Measurements from ENCODE around the gene TREML2. TPM values are rescaled to one million over a fixed set of nuclear protein-coding genes. Genes with fewer than 3 reads are reported as not detected.

Gene TREML2
- total and polyA plus RNA-seq, 9 of the 15 experiments (the other 6 are each of a cell fraction or from before 2014, with no cell fraction given) = 0.20 to 2.9 (median 1.4) TPM

DNA sequence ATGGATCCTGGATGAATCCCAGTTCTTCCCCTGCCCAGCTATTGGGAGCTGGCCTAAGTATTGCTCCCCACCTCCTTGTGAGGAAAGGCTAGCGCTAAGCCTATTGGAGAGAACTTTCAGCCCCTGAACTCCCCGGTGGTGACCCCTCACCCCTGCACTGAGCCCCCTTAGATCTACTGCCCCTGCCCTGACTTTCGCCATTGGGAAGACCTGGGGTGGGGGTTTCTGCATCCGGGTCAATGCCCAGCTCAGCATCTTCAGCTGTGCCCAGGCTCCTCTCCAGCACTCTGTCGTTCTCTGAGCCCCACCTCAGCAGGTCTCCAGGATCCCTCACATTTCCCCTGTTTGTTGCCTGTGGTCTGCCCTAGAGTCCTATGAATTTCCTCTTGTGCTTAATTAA is 36.2 kb upstream of the TREML2 start:
- H3K9me1 ChIP-seq (ENCODE audit: control insufficient read depth, insufficient read depth, low read length) = no peaks in the 10 kb centered on the region
- FAIRE-seq (no peak), ATAC-seq (no peak), DNase-seq (ENCODE audit: extremely low read depth in 1 of 4, low spot score in 3 of 4) (no peak)
- no peak overlapping the region for H3K4me3 ChIP-seq
- no peak overlapping the region for H3K27ac ChIP-seq (ENCODE audit: extremely low read depth, low read depth, low read length)
- peaks cover 0 to 3% of the 10 kb centered on the region in 2 experiments; a peak in 1 of 5 replicates for H3K4me1 ChIP-seq (replicated peaks in 1 of 2; ENCODE audit: control insufficient read depth in 2 of 2, insufficient read depth in 2 of 2, low read length in 2 of 2)
- no TSS peak for BruUV-seq (replicated peaks)
- intact Hi-C loops (cut with micrococcal nuclease) = no loop called here
- 0% methylated on average over 4 of the region's 5 CpGs for WGBS (ENCODE audit: insufficient coverage, low coverage, missing lambda C conversion rate)
- H2AFZ ChIP-seq (ENCODE audit: low read depth, low read length) = no peak overlapping the region
- CTCF ChIA-PET (ENCODE audit: low intra/inter-chr PET ratio) = no interaction called here
- no peak overlapping the region for H3K4me2 ChIP-seq (ENCODE audit: insufficient read depth, low read length)
- no peaks in the 10 kb centered on the region for H3K36me3 ChIP-seq (ENCODE audit: control insufficient read depth, insufficient read depth, low read length)
- H3K79me2 ChIP-seq (ENCODE audit: control insufficient read depth, insufficient read depth, low read length) = no peaks in the 10 kb centered on the region
- no peaks in the 10 kb centered on the region for H4K20me1 ChIP-seq (replicated peaks; ENCODE audit: control insufficient read depth, insufficient read depth, low read length)
- POLR2A ChIA-PET = interaction anchor here (0.6 kb wide), 1 partner anchor 773 kb away, joined by 3 read pairs; no protein-coding TSS in a partner anchor
- H3K9me3 ChIP-seq (replicated peaks; ENCODE audit: control insufficient read depth, insufficient read depth, low read depth, low read length) = no peaks in the 10 kb centered on the region
- in situ Hi-C loops (cut with MboI) = no loop called here
- no peak for TF ChIP-seq ZFPM2 (CRISPR knock-in tag; IDR thresholded peaks at IDR 0.05)
- TF ChIP-seq ZNF57 (CRISPR knock-in tag; IDR thresholded peaks at IDR 0.05) = no peak
- no peak for TF ChIP-seq RB1 (IDR thresholded peaks at IDR 0.05; ENCODE audit: low read depth)
- TF ChIP-seq JUND (IDR thresholded peaks at IDR 0.05; ENCODE audit: borderline replicate concordance, low read depth, low read length) = no peak
- no peak for TF ChIP-seq JUND (tag; IDR thresholded peaks at IDR 0.05; ENCODE audit: borderline replicate concordance, low read depth, low read length)
- TF ChIP-seq TAL1 (IDR thresholded peaks at IDR 0.05) = no peak
- no peak for TF ChIP-seq IRF1 (CRISPR knock-in tag; IDR thresholded peaks at IDR 0.05; ENCODE audit: borderline replicate concordance)
- TF ChIP-seq KLF6 (CRISPR knock-in tag; IDR thresholded peaks at IDR 0.05; ENCODE audit: borderline replicate concordance) = no peak
- TF ChIP-seq SNRNP70 (optimal IDR thresholded peaks at IDR 0.05; ENCODE audit: low read depth, low read length) = no peak
- TF ChIP-seq NCOR1 (IDR thresholded peaks at IDR 0.05) = no peak
- no peak for TF ChIP-seq HDAC3 (IDR thresholded peaks at IDR 0.05; ENCODE audit: borderline replicate concordance, partially characterized antibody)
- no peak overlapping the region for H3K9ac ChIP-seq (ENCODE audit: insufficient read depth in 1 of 2, low read depth in 2 of 2, low read length in 2 of 2)
- H3K27me3 ChIP-seq (ENCODE audit: control insufficient read depth in 2 of 2, insufficient read depth in 2 of 2, low read length in 2 of 2) = peaks cover 2 to 25% of the 10 kb centered on the region in 2 experiments; a peak in 2 of 5 replicates

Data from K562 (cell line).